SK-N-SH treated with all-trans-retinoic acid at 6 μM for 48 hours (cell line): Measurements from ENCODE around the gene PDCD1LG2.
A peak's percentile ranks its signal among the peaks of the same experiment; 100 is the strongest.

ENCODE experiments used
- ATAC-seq: fragments of 200-7000 bp; cut with Tn5 transposase; 3 replicates; pipeline ENCODE4 v1.9.1; 2020; ENCODE audit warnings: mild to moderate bottlenecking, moderate library complexity
- ARNTL ChIP-seq: fragments of 450-650 bp; formaldehyde crosslinking; IDR thresholded peaks from 2 replicates; pipeline ENCODE4 v1.5.0; 2020; ENCODE audit warnings: low read depth, mild to moderate bottlenecking, moderate library complexity, borderline replicate concordance
- BACH2 ChIP-seq: fragments of 250-450 bp; sonication (Bioruptor Pico); IDR thresholded peaks from 2 replicates; pipeline ENCODE4 v1.9.0; 2021; ENCODE audit warnings: mild to moderate bottlenecking, borderline replicate concordance
- CSDC2 ChIP-seq: fragments of 250-450 bp; sonication (Bioruptor Pico); IDR thresholded peaks from 2 replicates; pipeline ENCODE4 v1.5.0; 2020; ENCODE audit warnings: mild to moderate bottlenecking, moderate library complexity
- CSRNP3 ChIP-seq: fragments of 250-450 bp; sonication (Bioruptor Pico); IDR thresholded peaks from 2 replicates; pipeline ENCODE4 v1.5.1; 2021; ENCODE audit warnings: mild to moderate bottlenecking, moderate library complexity
- ESRRG ChIP-seq: fragments of 250-450 bp; sonication (Bioruptor Pico); IDR thresholded peaks from 2 replicates; pipeline ENCODE4 v1.6.1; 2021; ENCODE audit warnings: mild to moderate bottlenecking
- ISL1 ChIP-seq: fragments of 250-450 bp; sonication (Bioruptor Pico); IDR thresholded peaks from 2 replicates; pipeline ENCODE4 v2.1.2; 2022; ENCODE audit warnings: mild to moderate bottlenecking, moderate library complexity
- OSR1 ChIP-seq: fragments of 250-450 bp; sonication (Bioruptor Pico); IDR thresholded peaks from 2 replicates; pipeline ENCODE4 v1.8.0; 2022; ENCODE audit warnings: moderate library complexity, mild to moderate bottlenecking, inconsistent platforms
- PPARA ChIP-seq: fragments of 250-450 bp; sonication (Bioruptor Pico); IDR thresholded peaks from 2 replicates; pipeline ENCODE4 v1.5.0; 2020; ENCODE audit warnings: mild to moderate bottlenecking, borderline replicate concordance
- RARB ChIP-seq: fragments of 250-450 bp; sonication (Bioruptor Pico); IDR thresholded peaks from 2 replicates; pipeline ENCODE4 v1.8.0; 2021; ENCODE audit warnings: mild to moderate bottlenecking, moderate library complexity
- SNAI2 ChIP-seq: fragments of 250-450 bp; sonication (Bioruptor Pico); IDR thresholded peaks from 2 replicates; pipeline ENCODE4 v1.5.0; 2020; ENCODE audit warnings: mild to moderate bottlenecking, moderate library complexity
- TOX ChIP-seq: fragments of 250-450 bp; sonication (Bioruptor Pico); IDR thresholded peaks from 2 replicates; pipeline ENCODE4 v1.8.0; 2021; ENCODE audit warnings: mild to moderate bottlenecking, moderate library complexity, borderline replicate concordance
- ZC3H10 ChIP-seq: fragments of 250-450 bp; sonication (Bioruptor Pico); IDR thresholded peaks from 2 replicates; pipeline ENCODE4 v1.5.1; 2021; ENCODE audit warnings: mild to moderate bottlenecking, moderate library complexity
- ZFP3 ChIP-seq: fragments of 250-450 bp; sonication (Bioruptor Pico); IDR thresholded peaks from 2 replicates; pipeline ENCODE4 v1.5.0; 2020; ENCODE audit warnings: mild to moderate bottlenecking, moderate library complexity
- ZFP30 ChIP-seq: fragments of 450-650 bp; formaldehyde crosslinking; IDR thresholded peaks from 2 replicates; pipeline ENCODE4 v1.5.0; 2022; ENCODE audit warnings: mild to moderate bottlenecking, moderate library complexity
- ZNF70 ChIP-seq: fragments of 450-650 bp; formaldehyde crosslinking; IDR thresholded peaks from 2 replicates; pipeline ENCODE4 v1.5.0; 2020; ENCODE audit warnings: mild to moderate bottlenecking, moderate library complexity
- ZNF8 ChIP-seq: fragments of 450-650 bp; formaldehyde crosslinking; IDR thresholded peaks from 2 replicates; pipeline ENCODE4 v1.5.0; 2020; ENCODE audit warnings: mild to moderate bottlenecking, moderate library complexity
- TF ChIP-seq, protein P1 (sequence below): fragments of 250-450 bp; sonication (Bioruptor Pico); IDR thresholded peaks from 2 replicates; pipeline ENCODE4 v1.5.0; 2020; ENCODE audit warnings: mild to moderate bottlenecking, moderate library complexity

The PDCD1LG2 gene

GRCh38 chr9:5559659-5560058 lies 49.3 kb downstream of the PDCD1LG2 start:
- ATAC-seq = no peak
- TF ChIP-seq CSDC2 = no peak
- TF ChIP-seq, protein P1, sequence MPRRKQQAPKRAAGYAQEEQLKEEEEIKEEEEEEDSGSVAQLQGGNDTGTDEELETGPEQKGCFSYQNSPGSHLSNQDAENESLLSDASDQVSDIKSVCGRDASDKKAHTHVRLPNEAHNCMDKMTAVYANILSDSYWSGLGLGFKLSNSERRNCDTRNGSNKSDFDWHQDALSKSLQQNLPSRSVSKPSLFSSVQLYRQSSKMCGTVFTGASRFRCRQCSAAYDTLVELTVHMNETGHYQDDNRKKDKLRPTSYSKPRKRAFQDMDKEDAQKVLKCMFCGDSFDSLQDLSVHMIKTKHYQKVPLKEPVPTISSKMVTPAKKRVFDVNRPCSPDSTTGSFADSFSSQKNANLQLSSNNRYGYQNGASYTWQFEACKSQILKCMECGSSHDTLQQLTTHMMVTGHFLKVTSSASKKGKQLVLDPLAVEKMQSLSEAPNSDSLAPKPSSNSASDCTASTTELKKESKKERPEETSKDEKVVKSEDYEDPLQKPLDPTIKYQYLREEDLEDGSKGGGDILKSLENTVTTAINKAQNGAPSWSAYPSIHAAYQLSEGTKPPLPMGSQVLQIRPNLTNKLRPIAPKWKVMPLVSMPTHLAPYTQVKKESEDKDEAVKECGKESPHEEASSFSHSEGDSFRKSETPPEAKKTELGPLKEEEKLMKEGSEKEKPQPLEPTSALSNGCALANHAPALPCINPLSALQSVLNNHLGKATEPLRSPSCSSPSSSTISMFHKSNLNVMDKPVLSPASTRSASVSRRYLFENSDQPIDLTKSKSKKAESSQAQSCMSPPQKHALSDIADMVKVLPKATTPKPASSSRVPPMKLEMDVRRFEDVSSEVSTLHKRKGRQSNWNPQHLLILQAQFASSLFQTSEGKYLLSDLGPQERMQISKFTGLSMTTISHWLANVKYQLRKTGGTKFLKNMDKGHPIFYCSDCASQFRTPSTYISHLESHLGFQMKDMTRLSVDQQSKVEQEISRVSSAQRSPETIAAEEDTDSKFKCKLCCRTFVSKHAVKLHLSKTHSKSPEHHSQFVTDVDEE = no peak
- TF ChIP-seq, all 23 proteins: peak for 0

DNA sequence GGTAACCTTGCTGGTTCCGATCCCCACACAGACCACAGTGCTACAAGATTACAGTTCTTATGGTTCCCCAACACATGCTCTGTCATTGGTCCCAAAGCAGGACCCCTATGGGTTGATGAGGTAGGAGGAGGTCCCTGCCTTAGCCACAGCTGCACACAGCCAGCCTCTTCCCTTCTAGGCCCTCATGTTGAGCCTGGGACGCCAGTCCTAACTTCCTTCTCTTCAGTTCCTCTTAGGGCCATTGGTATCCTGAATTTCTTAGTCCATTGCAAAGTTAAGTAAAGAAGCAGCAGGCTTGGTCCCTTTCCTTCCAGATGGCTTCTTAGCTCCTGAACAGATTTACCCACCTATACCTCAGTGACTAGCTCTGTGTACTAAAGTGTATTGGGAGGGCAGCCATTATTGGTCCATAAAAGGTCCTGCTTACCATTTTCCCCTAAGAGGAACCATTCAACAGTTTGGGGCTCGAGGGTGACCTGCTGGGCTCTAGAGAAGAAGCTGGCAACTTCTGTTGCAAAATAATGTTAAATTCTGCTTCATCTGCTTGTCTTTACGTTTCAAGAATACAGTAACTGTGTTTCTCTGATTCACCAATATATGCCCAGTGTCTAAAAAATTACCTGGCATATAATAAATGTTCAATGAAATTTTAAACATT lies 50.2 kb downstream of the PDCD1LG2 start:
- ATAC-seq = no peak
- TF ChIP-seq SNAI2 (CRISPR knock-in tag) (no peak), ESRRG (CRISPR knock-in tag) (no peak), CSDC2 (no peak), OSR1 (no peak), ISL1 (CRISPR knock-in tag) (no peak), ZNF70 (no peak), ARNTL (CRISPR knock-in tag) (no peak)

- ATAC-seq = no peak
These were observed 51.6 kb downstream of the PDCD1LG2 start for GRCh38 chr9:5561828-5562488.

GRCh38 chr9:5562806-5563416 lies 52.6 kb downstream of the PDCD1LG2 start:
- peak; percentile 24; the same call in 2 of the 3 replicates for ATAC-seq
- TF ChIP-seq CSRNP3 (CRISPR knock-in tag) = no peak
- TF ChIP-seq ZC3H10 (CRISPR knock-in tag) = no peak
- TF ChIP-seq, protein P1 = no peak
- TF ChIP-seq ARNTL (CRISPR knock-in tag) = no peak
- TF ChIP-seq BACH2 (CRISPR knock-in tag) = no peak
- TF ChIP-seq SNAI2 (CRISPR knock-in tag) = no peak
- no peak for TF ChIP-seq TOX (CRISPR knock-in tag)

More at GRCh38 chr9:5561828-5562488, 51.6 kb downstream of the PDCD1LG2 start:
- TF ChIP-seq RARB (CRISPR knock-in tag) (no peak), ZNF8 (CRISPR knock-in tag) (peak; percentile 68; the same call in 1 of the 2 replicates)

DNA sequence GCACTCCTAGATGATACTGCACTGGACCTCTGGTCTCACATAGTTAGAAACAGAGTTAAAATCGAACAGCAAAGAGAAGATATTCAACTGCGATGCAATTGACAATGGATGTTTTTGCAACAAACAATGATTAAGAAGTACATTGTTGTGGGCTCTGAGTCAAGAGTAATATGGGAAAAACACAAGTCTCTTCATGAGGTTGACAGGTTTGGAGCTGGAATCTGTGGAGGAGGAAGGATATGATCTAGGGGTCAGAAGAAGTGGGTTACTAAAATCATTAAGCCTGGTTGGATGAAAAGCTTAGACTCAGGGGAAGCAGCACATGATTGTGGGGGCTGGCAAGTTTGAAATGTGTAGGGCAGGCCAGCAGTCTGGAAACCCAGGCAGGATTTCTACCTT lies 53.1 kb downstream of the PDCD1LG2 start:
- TF ChIP-seq ISL1 (CRISPR knock-in tag) = no peak
- TF ChIP-seq SNAI2 (CRISPR knock-in tag) = no peak
- TF ChIP-seq ZFP3 = no peak
- TF ChIP-seq ZNF8 (CRISPR knock-in tag) = no peak
- TF ChIP-seq PPARA (CRISPR knock-in tag) = no peak
- TF ChIP-seq ZC3H10 (CRISPR knock-in tag) = no peak
- no peak for TF ChIP-seq OSR1
- no peak for TF ChIP-seq ZFP30 (CRISPR knock-in tag)
- TF ChIP-seq ARNTL (CRISPR knock-in tag) = no peak
- no peak for TF ChIP-seq CSDC2
- ATAC-seq = no peak; the same call in 1 of the 3 replicates
